Smooth muscle cell of the brain vasculature (primary cell): ENCODE measurements around the gene GCHFR.

Experiments used
- DNase-seq: peaks from one replicate; pipeline ENCODE4 v3.0.0-alpha.2; 2012; ENCODE audit warnings: low read depth, low spot score

Gene GCHFR

GRCh38 chr15:40808861-40809450 lies 45.1 kb downstream of the GCHFR start:
- DNase-seq: no peak

GRCh38 chr15:40812721-40813425 lies 49.0 kb downstream of the GCHFR start:
- no peak for DNase-seq

DNA sequence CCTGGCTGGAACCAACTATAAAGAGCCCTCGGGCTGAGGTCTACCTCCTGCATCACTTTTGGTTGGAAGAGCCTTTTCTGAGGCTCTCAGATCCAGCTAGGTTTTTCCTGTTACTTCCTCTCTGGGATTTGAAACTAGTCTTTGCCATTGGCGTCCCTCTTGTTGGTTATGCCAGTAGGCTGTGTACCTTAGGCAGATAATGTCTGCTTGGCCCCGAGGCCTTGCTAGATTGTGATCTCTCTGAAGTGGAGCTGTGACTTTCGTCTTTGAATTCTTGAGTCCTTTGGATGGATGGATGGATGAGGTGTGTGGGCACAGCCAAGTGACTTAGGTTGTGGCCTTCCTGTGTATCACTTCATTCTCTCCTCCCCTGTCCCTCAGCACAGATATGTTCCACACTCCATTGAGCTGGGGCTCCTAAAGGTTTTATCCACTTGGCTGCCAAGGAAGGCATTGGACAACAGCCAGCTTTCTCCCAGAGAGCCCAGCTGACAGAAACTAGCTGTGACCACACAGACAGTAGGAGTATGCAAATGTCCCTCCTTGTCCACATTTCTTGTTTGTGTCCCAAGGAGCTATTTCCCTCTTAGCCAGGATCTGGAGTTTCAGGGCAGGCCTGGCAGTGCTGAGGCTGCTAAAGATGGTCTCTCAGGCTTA lies 51.3 kb downstream of the GCHFR start:
- DNase-seq: no peak
